ENCODE results near the gene ACSS2.

ACSS2 gene

DNA sequence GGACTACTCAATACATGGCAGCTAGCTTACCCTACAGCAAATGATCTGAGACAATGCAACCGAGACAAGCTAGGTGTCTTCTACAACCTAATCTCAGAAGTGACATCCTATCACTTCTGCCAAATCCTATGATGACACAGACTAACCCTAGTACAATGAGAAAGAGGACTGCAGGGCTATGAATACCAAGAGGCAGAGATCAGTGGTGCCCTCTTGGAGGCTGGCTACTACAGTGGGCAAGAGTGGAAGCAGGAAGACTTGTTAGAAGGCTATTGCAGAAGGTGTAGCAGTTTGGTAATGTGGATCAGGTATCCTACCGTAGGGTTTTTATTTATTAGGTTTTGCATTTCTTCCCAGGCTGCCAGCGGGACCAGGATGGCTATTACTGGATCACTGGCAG is 48.9 kb downstream of the ACSS2 start:
- no peak overlapping the region for H3K27ac ChIP-seq (ENCODE audit: low read length, poor library complexity, severe bottlenecking)
- WGBS = 97% methylated on average over 2 of the region's 3 CpGs

DNA sequence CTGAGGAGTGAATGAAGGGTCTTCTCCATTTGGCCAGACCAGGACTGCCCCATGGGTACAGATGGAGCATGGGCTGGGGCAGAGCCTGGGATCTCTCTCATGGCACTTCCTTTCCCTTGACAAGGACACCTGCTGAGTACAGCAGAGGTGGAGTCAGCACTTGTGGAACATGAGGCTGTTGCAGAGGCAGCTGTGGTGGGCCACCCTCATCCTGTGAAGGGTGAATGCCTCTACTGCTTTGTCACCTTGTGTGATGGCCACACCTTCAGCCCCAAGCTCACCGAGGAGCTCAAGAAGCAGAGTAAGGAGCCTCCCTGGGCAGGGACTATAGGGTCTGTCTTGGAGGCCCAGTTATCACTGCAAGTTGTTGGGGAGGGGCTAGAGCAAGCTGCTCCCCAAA is 49.6 kb downstream of the ACSS2 start:
- Histone ChIP-seq H3K9me3 (ENCODE audit: control insufficient read depth, low read length) (no peaks in the 10 kb centered on the region), H3K4me3 (ENCODE audit: insufficient read depth in 1 of 2, low read depth in 1 of 2, low read length in 2 of 2) (no peak overlapping the region), H3K27me3 (ENCODE audit: control insufficient read depth in 1 of 2, insufficient read depth in 1 of 2, low read length in 2 of 2) (no peaks in the 10 kb centered on the region), H2AK5ac (ENCODE audit: low read length, severe bottlenecking) (no peak overlapping the region), H3K18ac (ENCODE audit: low read depth in 1 of 2, low read length in 2 of 2) (no peak overlapping the region), H2BK5ac (ENCODE audit: low read depth, low read length, poor library complexity, severe bottlenecking) (no peak overlapping the region), H3K9ac (ENCODE audit: low read length) (no peak overlapping the region), H3K27ac (ENCODE audit: low read length, poor library complexity, severe bottlenecking) (no peak overlapping the region), H4K91ac (ENCODE audit: low read length) (no peak overlapping the region), H3K4me2 (ENCODE audit: low read length, poor library complexity, severe bottlenecking) (no peak overlapping the region), H2BK120ac (ENCODE audit: low read depth, low read length) (no peak overlapping the region), H3K4ac (ENCODE audit: low read depth in 1 of 2, low read length in 2 of 2) (no peak overlapping the region), H2BK12ac (ENCODE audit: low read length in 2 of 2) (no peak overlapping the region), H2BK15ac (ENCODE audit: low read depth, poor library complexity, severe bottlenecking) (no peak overlapping the region), H4K8ac (ENCODE audit: low read length) (no peak overlapping the region), H2AFZ (ENCODE audit: low read depth, low read length) (no peak overlapping the region), H3K14ac (ENCODE audit: low read length in 2 of 2) (no peak overlapping the region), H3K4me1 (ENCODE audit: control insufficient read depth, insufficient read depth, low read depth, low read length) (peaks cover 12% of the 10 kb centered on the region), H3K23ac (ENCODE audit: low read length in 2 of 2) (no peak overlapping the region), H3K79me1 (replicated peaks; ENCODE audit: low read length, poor library complexity, severe bottlenecking) (peaks cover 6% of the 10 kb centered on the region), H3K36me3 (ENCODE audit: control insufficient read depth in 1 of 2, insufficient read depth in 2 of 2, low read depth in 1 of 2, low read length in 2 of 2) (peaks cover 53 to 75% of the 10 kb centered on the region in 2 experiments)
- DNase-seq = no peak
- WGBS = 88% methylated on average over 1 of the region's 1 CpG

More for the DNA sequence above, 48.9 kb downstream of the ACSS2 start:
- no peak overlapping the region for H3K18ac ChIP-seq (ENCODE audit: low read depth in 1 of 2, low read length in 2 of 2)
- no peak overlapping the region for H3K23ac ChIP-seq (ENCODE audit: low read length in 2 of 2)
- no peak overlapping the region for H2BK12ac ChIP-seq (ENCODE audit: low read length in 2 of 2)
- H3K4me3 ChIP-seq (ENCODE audit: insufficient read depth in 1 of 2, low read depth in 1 of 2, low read length in 2 of 2) = no peak overlapping the region
- no peak overlapping the region for H2AK5ac ChIP-seq (ENCODE audit: low read length, severe bottlenecking)
- H3K79me1 ChIP-seq (replicated peaks; ENCODE audit: low read length, poor library complexity, severe bottlenecking) = peaks cover 6% of the 10 kb centered on the region
- H3K36me3 ChIP-seq (ENCODE audit: control insufficient read depth in 1 of 2, insufficient read depth in 2 of 2, low read depth in 1 of 2, low read length in 2 of 2) = peaks cover 58 to 75% of the 10 kb centered on the region in 2 experiments
- no peak overlapping the region for H2AFZ ChIP-seq (ENCODE audit: low read depth, low read length)
- H4K91ac ChIP-seq (ENCODE audit: low read length) = no peak overlapping the region
- no peaks in the 10 kb centered on the region for H3K27me3 ChIP-seq (ENCODE audit: control insufficient read depth in 1 of 2, insufficient read depth in 1 of 2, low read length in 2 of 2)
- H3K4ac ChIP-seq (ENCODE audit: low read depth in 1 of 2, low read length in 2 of 2) = no peak overlapping the region
- no peaks in the 10 kb centered on the region for H3K9me3 ChIP-seq (ENCODE audit: control insufficient read depth, low read length)
- DNase-seq = no peak
- H2BK120ac ChIP-seq (ENCODE audit: low read depth, low read length) = no peak overlapping the region
- no peak overlapping the region for H4K8ac ChIP-seq (ENCODE audit: low read length)
- no peak overlapping the region for H2BK15ac ChIP-seq (ENCODE audit: low read depth, poor library complexity, severe bottlenecking)
- H2BK5ac ChIP-seq (ENCODE audit: low read depth, low read length, poor library complexity, severe bottlenecking) = no peak overlapping the region
- no peak overlapping the region for H3K14ac ChIP-seq (ENCODE audit: low read length in 2 of 2)
- H3K9ac ChIP-seq (ENCODE audit: low read length) = no peak overlapping the region
- H3K4me1 ChIP-seq (ENCODE audit: control insufficient read depth, insufficient read depth, low read depth, low read length) = peaks cover 12% of the 10 kb centered on the region
- no peak overlapping the region for H3K4me2 ChIP-seq (ENCODE audit: low read length, poor library complexity, severe bottlenecking)

GRCh38 chr20:34926581-34926980 is 50.2 kb downstream of the ACSS2 start:
- Histone ChIP-seq H2AK5ac (ENCODE audit: low read length, severe bottlenecking) (peak overlapping the region; percentile 71), H3K23ac (ENCODE audit: low read length in 2 of 2) (no peak overlapping the region), H3K4me3 (ENCODE audit: insufficient read depth in 1 of 2, low read depth in 1 of 2, low read length in 2 of 2) (no peak overlapping the region), H3K27me3 (ENCODE audit: control insufficient read depth in 1 of 2, insufficient read depth in 1 of 2, low read length in 2 of 2) (no peaks in the 10 kb centered on the region), H3K18ac (ENCODE audit: low read depth in 1 of 2, low read length in 2 of 2) (no peak overlapping the region), H4K91ac (ENCODE audit: low read length) (no peak overlapping the region), H3K79me1 (replicated peaks; ENCODE audit: low read length, poor library complexity, severe bottlenecking) (peaks cover 3% of the 10 kb centered on the region), H2BK120ac (ENCODE audit: low read depth, low read length) (no peak overlapping the region), H3K9me3 (ENCODE audit: control insufficient read depth, low read length) (no peaks in the 10 kb centered on the region), H3K4me1 (ENCODE audit: control insufficient read depth, insufficient read depth, low read depth, low read length) (peaks cover 12% of the 10 kb centered on the region), H3K4me2 (ENCODE audit: low read length, poor library complexity, severe bottlenecking) (no peak overlapping the region), H3K36me3 (ENCODE audit: control insufficient read depth in 1 of 2, insufficient read depth in 2 of 2, low read depth in 1 of 2, low read length in 2 of 2) (peaks cover 53 to 79% of the 10 kb centered on the region in 2 experiments), H2BK12ac (ENCODE audit: low read length in 2 of 2) (no peak overlapping the region), H3K27ac (ENCODE audit: low read length, poor library complexity, severe bottlenecking) (no peak overlapping the region), H3K14ac (ENCODE audit: low read length in 2 of 2) (no peak overlapping the region), H2BK15ac (ENCODE audit: low read depth, poor library complexity, severe bottlenecking) (no peak overlapping the region), H2AFZ (ENCODE audit: low read depth, low read length) (no peak overlapping the region), H3K4ac (ENCODE audit: low read depth in 1 of 2, low read length in 2 of 2) (no peak overlapping the region), H4K8ac (ENCODE audit: low read length) (no peak overlapping the region), H3K9ac (ENCODE audit: low read length) (no peak overlapping the region), H2BK5ac (ENCODE audit: low read depth, low read length, poor library complexity, severe bottlenecking) (no peak overlapping the region)
- no peak for DNase-seq
- 100% methylated on average over 1 of the region's 1 CpG for WGBS

GRCh38 chr20:34927736-34928135 is 51.3 kb downstream of the ACSS2 start:
- Histone ChIP-seq H3K27ac (ENCODE audit: low read length, poor library complexity, severe bottlenecking) (no peak overlapping the region), H3K79me1 (replicated peaks; ENCODE audit: low read length, poor library complexity, severe bottlenecking) (peaks cover 4% of the 10 kb centered on the region), H3K27me3 (ENCODE audit: control insufficient read depth in 1 of 2, insufficient read depth in 1 of 2, low read length in 2 of 2) (no peaks in the 10 kb centered on the region), H3K14ac (ENCODE audit: low read length in 2 of 2) (no peak overlapping the region), H3K4me2 (ENCODE audit: low read length, poor library complexity, severe bottlenecking) (no peak overlapping the region), H2BK12ac (ENCODE audit: low read length in 2 of 2) (no peak overlapping the region), H3K9ac (ENCODE audit: low read length) (no peak overlapping the region), H2BK120ac (ENCODE audit: low read depth, low read length) (no peak overlapping the region), H4K91ac (ENCODE audit: low read length) (no peak overlapping the region), H2BK5ac (ENCODE audit: low read depth, low read length, poor library complexity, severe bottlenecking) (no peak overlapping the region), H3K4me3 (ENCODE audit: insufficient read depth in 1 of 2, low read depth in 1 of 2, low read length in 2 of 2) (no peak overlapping the region), H3K18ac (ENCODE audit: low read depth in 1 of 2, low read length in 2 of 2) (no peak overlapping the region), H4K8ac (ENCODE audit: low read length) (no peak overlapping the region), H3K9me3 (ENCODE audit: control insufficient read depth, low read length) (no peaks in the 10 kb centered on the region), H3K36me3 (ENCODE audit: control insufficient read depth in 1 of 2, insufficient read depth in 2 of 2, low read depth in 1 of 2, low read length in 2 of 2) (peaks cover 61 to 91% of the 10 kb centered on the region in 2 experiments), H2AK5ac (ENCODE audit: low read length, severe bottlenecking) (no peak overlapping the region), H2AFZ (ENCODE audit: low read depth, low read length) (no peak overlapping the region), H3K4ac (ENCODE audit: low read depth in 1 of 2, low read length in 2 of 2) (no peak overlapping the region), H2BK15ac (ENCODE audit: low read depth, poor library complexity, severe bottlenecking) (no peak overlapping the region), H3K4me1 (ENCODE audit: control insufficient read depth, insufficient read depth, low read depth, low read length) (peaks cover 12% of the 10 kb centered on the region), H3K23ac (ENCODE audit: low read length in 2 of 2) (no peak overlapping the region)
- WGBS = 100% methylated on average over 1 of the region's 1 CpG
- no peak for DNase-seq
